Vagina (tissue), 2 donors: ENCODE results near the gene ALK. TPM values are rescaled to one million over a fixed set of nuclear protein-coding genes. Genes with fewer than 3 reads are reported as not detected.

ENCODE experiments used
- DNase-seq, 2 donors: peaks; one replicate each; pipeline ENCODE4 v3.0.0-alpha.2; 2017; ENCODE audit errors: extremely low spot score in 2 of 2
- H3K27ac ChIP-seq: fragments of 200-600 bp; sonication (generic); one replicate; pipeline ENCODE4 v1.5.1; 2019
- H3K27me3 ChIP-seq: fragments of 200-600 bp; sonication (generic); one replicate; pipeline ENCODE4 v1.5.1; 2019
- H3K36me3 ChIP-seq, 2 donors: fragments of 200-600 bp; sonication (generic); one replicate each; pipeline ENCODE4 v1.5.1; 2017 to 2019
- H3K4me1 ChIP-seq: fragments of 200-600 bp; sonication (generic); one replicate; pipeline ENCODE4 v1.5.1; 2019
- H3K4me3 ChIP-seq, 2 donors: fragments of 200-600 bp; sonication (generic); 1 replicate in 1 of 2; 2 replicates in 1 of 2; pipeline ENCODE4 v1.5.1; 2016 to 2019
- H3K9me3 ChIP-seq: fragments of 200-600 bp; sonication (generic); one replicate; pipeline ENCODE4 v1.5.1; 2019
- POLR2A ChIP-seq, 2 donors: fragments of 450-650 bp; IDR thresholded peaks; one replicate each; pipeline ENCODE4 v1.6.1; 2017; ENCODE audit warnings: antibody characterized with exemption in 2 of 2, mild to moderate bottlenecking in 2 of 2, moderate library complexity in 2 of 2
- POLR2AphosphoS5 ChIP-seq, 2 donors: sonication (generic); formaldehyde crosslinking; IDR thresholded peaks; one replicate each; pipeline ENCODE4 v1.9.0; 2017; ENCODE audit warnings: antibody characterized with exemption in 2 of 2, mild to moderate bottlenecking in 2 of 2, low read depth in 1 of 2; ENCODE audit not compliant: insufficient read depth in 1 of 2
- intact Hi-C: fragments of 100-400 bp; cut with DNase I; formaldehyde crosslinking; loops from one replicate; pipeline ENCODE4 v1.15.1; 2023
- total RNA-seq: library from RNA; depleted of rRNA; stranded (reverse); fragments of >200 nt; gene quantifications from one replicate; pipeline ENCODE4 v1.2.3, GENCODE V29; 2016
- TF ChIP-seq, protein P1 (sequence below), 3 experiments: fragments of 450-650 bp in 2 of 3; fragments of 200-600 bp in 1 of 3; sonication (generic) in 1 of 3; IDR thresholded peaks; one replicate each; pipeline ENCODE4 v1.5.1; 2017 to 2019; ENCODE audit warnings: antibody characterized with exemption in 3 of 3, mild to moderate bottlenecking in 2 of 3, moderate library complexity in 2 of 3

Gene ALK
- total RNA-seq, 1 donor from 2014 or later: 0.74 TPM

DNA sequence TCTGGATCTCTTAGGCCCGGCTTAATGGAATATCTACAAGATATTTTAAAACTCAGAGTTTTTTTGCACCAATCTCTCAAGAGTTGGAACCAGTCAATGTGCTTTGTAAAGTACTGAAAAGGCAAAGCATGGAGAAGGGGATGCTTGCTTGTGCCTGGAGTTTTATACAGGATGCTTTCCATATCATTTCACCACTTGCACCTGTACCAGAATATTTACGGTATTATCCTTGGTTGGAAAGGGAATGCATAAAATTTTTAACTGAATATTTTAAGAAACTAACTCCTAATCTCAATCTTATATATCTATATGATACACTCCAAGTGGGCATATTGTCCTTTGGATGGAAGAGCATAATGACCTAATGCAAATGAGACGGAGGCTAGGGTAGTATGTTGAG, 487.5 kb downstream of the ALK start:
- Histone ChIP-seq H3K9me3 (no peaks in the 10 kb centered on the region), H3K4me1 (no peaks in the 10 kb centered on the region), H3K27me3 (no peaks in the 10 kb centered on the region), H3K36me3 (no peaks in the 10 kb centered on the region), H3K4me3 (no peak overlapping the region), H3K27ac (no peak overlapping the region)
- intact Hi-C loops: no loop called here
- TF ChIP-seq, protein P1, sequence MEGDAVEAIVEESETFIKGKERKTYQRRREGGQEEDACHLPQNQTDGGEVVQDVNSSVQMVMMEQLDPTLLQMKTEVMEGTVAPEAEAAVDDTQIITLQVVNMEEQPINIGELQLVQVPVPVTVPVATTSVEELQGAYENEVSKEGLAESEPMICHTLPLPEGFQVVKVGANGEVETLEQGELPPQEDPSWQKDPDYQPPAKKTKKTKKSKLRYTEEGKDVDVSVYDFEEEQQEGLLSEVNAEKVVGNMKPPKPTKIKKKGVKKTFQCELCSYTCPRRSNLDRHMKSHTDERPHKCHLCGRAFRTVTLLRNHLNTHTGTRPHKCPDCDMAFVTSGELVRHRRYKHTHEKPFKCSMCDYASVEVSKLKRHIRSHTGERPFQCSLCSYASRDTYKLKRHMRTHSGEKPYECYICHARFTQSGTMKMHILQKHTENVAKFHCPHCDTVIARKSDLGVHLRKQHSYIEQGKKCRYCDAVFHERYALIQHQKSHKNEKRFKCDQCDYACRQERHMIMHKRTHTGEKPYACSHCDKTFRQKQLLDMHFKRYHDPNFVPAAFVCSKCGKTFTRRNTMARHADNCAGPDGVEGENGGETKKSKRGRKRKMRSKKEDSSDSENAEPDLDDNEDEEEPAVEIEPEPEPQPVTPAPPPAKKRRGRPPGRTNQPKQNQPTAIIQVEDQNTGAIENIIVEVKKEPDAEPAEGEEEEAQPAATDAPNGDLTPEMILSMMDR (IDR thresholded peaks at IDR 0.05): no peak
- TF ChIP-seq POLR2A (IDR thresholded peaks at IDR 0.05) (no peak), POLR2AphosphoS5 (IDR thresholded peaks at IDR 0.05; ENCODE audit: insufficient read depth in 1 of 2, low read depth in 1 of 2) (no peak)
- no peak for DNase-seq

GRCh38 chr2:29433128-29433527, 488.3 kb downstream of the ALK start:
- Histone ChIP-seq H3K4me3 (no peak overlapping the region), H3K27me3 (no peaks in the 10 kb centered on the region), H3K9me3 (no peaks in the 10 kb centered on the region), H3K4me1 (no peaks in the 10 kb centered on the region), H3K27ac (no peak overlapping the region), H3K36me3 (no peaks in the 10 kb centered on the region)
- TF ChIP-seq, protein P1 (IDR thresholded peaks at IDR 0.05): no peak
- TF ChIP-seq POLR2AphosphoS5 (IDR thresholded peaks at IDR 0.05; ENCODE audit: insufficient read depth in 1 of 2, low read depth in 1 of 2) (no peak), POLR2A (IDR thresholded peaks at IDR 0.05) (no peak)
- intact Hi-C loops: no loop called here
- DNase-seq: no peak

DNA sequence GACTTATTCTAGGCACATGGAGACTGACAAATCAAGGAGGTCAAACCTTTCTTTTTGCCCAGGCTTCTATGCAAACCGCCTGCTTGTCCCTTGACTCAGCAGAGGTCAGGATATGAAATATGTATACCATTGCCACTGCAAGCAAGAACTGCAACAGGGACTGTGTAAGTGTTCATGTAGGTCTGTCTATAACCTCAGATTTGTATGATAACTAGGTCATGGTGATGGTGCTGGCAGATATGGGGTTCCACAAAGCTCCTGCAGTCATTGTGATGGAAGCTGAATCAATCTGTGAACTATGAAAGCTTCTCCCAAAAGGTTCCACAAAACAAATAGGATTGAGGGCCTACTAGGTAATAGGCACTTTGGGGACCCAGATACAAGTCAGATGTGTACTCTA, 489.9 kb downstream of the ALK start:
- H3K27me3 ChIP-seq: no peaks in the 10 kb centered on the region
- H3K4me3 ChIP-seq: no peak overlapping the region
- H3K36me3 ChIP-seq: no peaks in the 10 kb centered on the region
- H3K4me1 ChIP-seq: no peaks in the 10 kb centered on the region
- intact Hi-C loops: no loop called here
- no peak for DNase-seq
- no peak overlapping the region for H3K27ac ChIP-seq
- TF ChIP-seq POLR2A (IDR thresholded peaks at IDR 0.05) (no peak), POLR2AphosphoS5 (IDR thresholded peaks at IDR 0.05; ENCODE audit: insufficient read depth in 1 of 2, low read depth in 1 of 2) (no peak)
- TF ChIP-seq, protein P1 (IDR thresholded peaks at IDR 0.05): no peak
- no peaks in the 10 kb centered on the region for H3K9me3 ChIP-seq

GRCh38 chr2:29430382-29431112, 490.8 kb downstream of the ALK start:
- Histone ChIP-seq H3K4me3 (no peak overlapping the region), H3K36me3 (no peaks in the 10 kb centered on the region), H3K27me3 (no peaks in the 10 kb centered on the region), H3K9me3 (no peaks in the 10 kb centered on the region), H3K4me1 (no peaks in the 10 kb centered on the region), H3K27ac (no peak overlapping the region)
- TF ChIP-seq POLR2A (IDR thresholded peaks at IDR 0.05) (no peak), POLR2AphosphoS5 (IDR thresholded peaks at IDR 0.05; ENCODE audit: insufficient read depth in 1 of 2, low read depth in 1 of 2) (no peak)
- TF ChIP-seq, protein P1 (IDR thresholded peaks at IDR 0.05): no peak
- DNase-seq: no peak
- intact Hi-C loops: no loop called here

GRCh38 chr2:29426354-29426753, 495.0 kb downstream of the ALK start:
- TF ChIP-seq POLR2AphosphoS5 (IDR thresholded peaks at IDR 0.05; ENCODE audit: insufficient read depth in 1 of 2, low read depth in 1 of 2) (no peak), POLR2A (IDR thresholded peaks at IDR 0.05) (no peak)
- TF ChIP-seq, protein P1 (IDR thresholded peaks at IDR 0.05): no peak
- no peaks in the 10 kb centered on the region for H3K9me3 ChIP-seq
- no peak overlapping the region for H3K4me3 ChIP-seq
- H3K4me1 ChIP-seq: no peaks in the 10 kb centered on the region
- no peak overlapping the region for H3K27ac ChIP-seq
- intact Hi-C loops: no loop called here
- H3K27me3 ChIP-seq: no peaks in the 10 kb centered on the region
- no peaks in the 10 kb centered on the region for H3K36me3 ChIP-seq
- no peak for DNase-seq
